K562 (cell line): ENCODE data around the gene ERAL1. TPM values are rescaled to one million over a fixed set of nuclear protein-coding genes. Genes with fewer than 3 reads are reported as not detected.

Source experiments
- CEBPB ChIP-seq: fragments of 450-650 bp; IDR thresholded peaks from 2 replicates; pipeline ENCODE4 v1.6.1; 2016; ENCODE audit warnings: missing genetic modification characterization, missing compliant biosample characterization
- E2F3 ChIP-seq: fragments of 250-450 bp; sonication (Bioruptor Pico); IDR thresholded peaks from 2 replicates; pipeline ENCODE4 v1.4.0; 2020; ENCODE audit warnings: mild to moderate bottlenecking
- FOSL1 ChIP-seq: fragments of 200-800 bp; sonication (Bioruptor generic); conservative IDR thresholded peaks from 2 replicates; pipeline ENCODE4 v1.6.1; 2016; ENCODE audit warnings: missing genetic modification characterization, missing compliant biosample characterization
- MAX ChIP-seq: sonication (generic); formaldehyde crosslinking; IDR thresholded peaks from 2 replicates; pipeline ENCODE4 v1.9.0; 2022; ENCODE audit warnings: mild to moderate bottlenecking, missing genetic modification reagents
- MCM5 ChIP-seq: fragments of 450-650 bp; IDR thresholded peaks from 2 replicates; pipeline ENCODE4 v1.6.1; 2016; ENCODE audit warnings: low read depth
- MIER1 ChIP-seq: fragments of 450-650 bp; IDR thresholded peaks from 2 replicates; pipeline ENCODE4 v1.6.1; 2016; ENCODE audit warnings: antibody characterized with exemption, mild to moderate bottlenecking, low read depth
- MTF1 ChIP-seq: fragments of 250-450 bp; sonication (Bioruptor Pico); IDR thresholded peaks from 2 replicates; pipeline ENCODE4 v1.9.0; 2021; ENCODE audit warnings: moderate library complexity, mild to moderate bottlenecking, inconsistent platforms, borderline replicate concordance
- NELFE ChIP-seq: IDR thresholded peaks from 2 replicates; pipeline ENCODE4 v1.6.1; 2011; ENCODE audit warnings: mild to moderate bottlenecking; ENCODE audit not compliant: insufficient read depth, insufficient read length
- NR1H2 ChIP-seq: sonication (generic); formaldehyde crosslinking; IDR thresholded peaks from 2 replicates; pipeline ENCODE4 v1.4.0; 2020; ENCODE audit warnings: mild to moderate bottlenecking, missing genetic modification reagents
- NUFIP1 ChIP-seq: fragments of 450-650 bp; IDR thresholded peaks from 2 replicates; pipeline ENCODE4 v1.6.1; 2018; ENCODE audit not compliant: partially characterized antibody
- REST ChIP-seq, 2 experiments: fragments of 450-650 bp; formaldehyde crosslinking in 1 of 2; IDR thresholded peaks; 2 replicates each; pipeline versions ENCODE4 v1.4.0 to v1.6.1; 2014 to 2020; ENCODE audit warnings: mild to moderate bottlenecking in 2 of 2, borderline replicate concordance in 1 of 2, low read depth in 1 of 2
- SRSF9 ChIP-seq: fragments of 200-400 bp; formaldehyde crosslinking; IDR thresholded peaks from 2 replicates; pipeline ENCODE4 v1.6.1; 2017; ENCODE audit warnings: low read depth, low read length, borderline replicate concordance
- TBP ChIP-seq: optimal IDR thresholded peaks from 2 replicates; pipeline ENCODE3; 2011; ENCODE audit warnings: low read depth, low read length, improper control_type of control experiment
- TGIF2 ChIP-seq: sonication (generic); formaldehyde crosslinking; IDR thresholded peaks from 2 replicates; pipeline ENCODE4 v1.8.1; 2022; ENCODE audit warnings: mild to moderate bottlenecking, missing genetic modification reagents, moderate library complexity
- YBX1 ChIP-seq: fragments of 450-650 bp; IDR thresholded peaks from 2 replicates; pipeline ENCODE4 v1.7.1; 2016; ENCODE audit warnings: mild to moderate bottlenecking
- ZFX ChIP-seq: sonication (generic); formaldehyde crosslinking; IDR thresholded peaks from 2 replicates; pipeline ENCODE4 v1.8.0; 2022; ENCODE audit warnings: mild to moderate bottlenecking, missing genetic modification reagents, moderate library complexity
- ZNF197 ChIP-seq: fragments of 200-800 bp; sonication (Bioruptor generic); IDR thresholded peaks from 2 replicates; pipeline ENCODE4 v1.6.1; 2016; ENCODE audit warnings: low read depth, missing genetic modification characterization, missing compliant biosample characterization
- ZNF232 ChIP-seq: sonication (generic); formaldehyde crosslinking; IDR thresholded peaks from 2 replicates; pipeline ENCODE4 v1.8.0; 2022; ENCODE audit warnings: mild to moderate bottlenecking, missing genetic modification reagents
- ZNF561 ChIP-seq: fragments of 450-650 bp; formaldehyde crosslinking; conservative IDR thresholded peaks from 2 replicates; pipeline ENCODE4 v1.4.0; 2020; ENCODE audit warnings: mild to moderate bottlenecking, moderate library complexity
- polyA plus RNA-seq, 8 experiments: library from polyadenylated mRNA; depleted of rRNA in 4 of 8; stranded (reverse) in 5 of 8; unstranded in 3 of 8; fragments of >200 nt; fragmentation: Nextera tagmentation in 2 of 8; fragmentation: Illumina TruSeq in 1 of 8; extraction: Ambion mirVana in 2 of 8; extraction: Trizol in 1 of 8; gene quantifications; 2 replicates each; pipeline versions ENCODE4 v1.2.1 to v1.2.3, GENCODE V29; 2011 to 2014; ENCODE audit warnings: inconsistent platforms in 1 of 8, missing spikeins in 1 of 8
- total RNA-seq, 7 experiments: library from RNA; depleted of rRNA in 6 of 7; stranded (reverse); fragments of >200 nt in 6 of 7; fragmentation: Illumina TruSeq in 2 of 7; extraction: Trizol in 2 of 7; gene quantifications; 2 replicates each; pipeline versions ENCODE4 v1.2.1 to v1.2.3, GENCODE V29; 2011 to 2021; ENCODE audit warnings: low replicate concordance in 1 of 7
- TF ChIP-seq, protein P1 (sequence below): fragments of 450-650 bp; IDR thresholded peaks from 2 replicates; pipeline ENCODE4 v1.6.1; 2016; ENCODE audit warnings: antibody characterized with exemption

Gene ERAL1
- total and polyA plus RNA-seq, 9 of the 15 experiments (the other 6 are each of a cell fraction or from before 2014, with no cell fraction given): 37.5 to 351 (median 106) TPM

DNA sequence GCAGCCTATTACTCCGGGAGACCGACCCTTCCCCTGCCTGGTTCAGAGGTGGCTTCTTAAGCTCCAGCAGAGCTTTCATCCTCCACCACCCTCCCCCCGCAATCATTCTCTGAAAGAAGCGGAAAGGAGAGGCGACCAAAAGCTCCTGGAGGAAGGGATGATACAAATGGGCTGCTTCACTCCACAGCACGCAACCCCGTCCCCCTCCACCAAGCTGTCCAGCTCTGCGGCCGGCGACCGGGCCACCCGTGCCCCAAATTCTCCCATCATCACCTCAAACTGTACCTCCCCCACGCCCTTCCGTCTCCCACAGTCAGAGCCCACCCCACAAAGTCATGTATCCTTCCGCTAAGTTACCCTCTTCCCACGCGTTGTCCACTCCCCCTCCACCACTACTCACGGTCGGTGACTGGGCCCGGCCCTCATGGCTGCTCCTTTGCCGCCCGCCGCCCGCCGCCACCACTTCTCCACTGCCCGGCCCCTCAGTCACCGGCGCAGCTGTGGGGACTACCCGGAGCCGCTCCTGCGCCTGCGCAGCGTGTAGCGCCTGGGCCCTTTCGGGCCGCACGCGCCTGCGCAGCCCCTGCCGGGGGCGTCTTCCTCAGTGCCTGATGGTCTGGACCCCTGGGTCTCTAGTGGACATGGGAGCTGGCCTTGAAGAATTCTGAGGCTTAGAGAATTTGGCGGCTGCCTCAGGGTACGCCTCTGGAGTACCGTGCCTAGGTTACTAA, 12.4 kb upstream of the ERAL1 start, which contains the start of gene FAM222B (continued):
- TF ChIP-seq, protein P1, sequence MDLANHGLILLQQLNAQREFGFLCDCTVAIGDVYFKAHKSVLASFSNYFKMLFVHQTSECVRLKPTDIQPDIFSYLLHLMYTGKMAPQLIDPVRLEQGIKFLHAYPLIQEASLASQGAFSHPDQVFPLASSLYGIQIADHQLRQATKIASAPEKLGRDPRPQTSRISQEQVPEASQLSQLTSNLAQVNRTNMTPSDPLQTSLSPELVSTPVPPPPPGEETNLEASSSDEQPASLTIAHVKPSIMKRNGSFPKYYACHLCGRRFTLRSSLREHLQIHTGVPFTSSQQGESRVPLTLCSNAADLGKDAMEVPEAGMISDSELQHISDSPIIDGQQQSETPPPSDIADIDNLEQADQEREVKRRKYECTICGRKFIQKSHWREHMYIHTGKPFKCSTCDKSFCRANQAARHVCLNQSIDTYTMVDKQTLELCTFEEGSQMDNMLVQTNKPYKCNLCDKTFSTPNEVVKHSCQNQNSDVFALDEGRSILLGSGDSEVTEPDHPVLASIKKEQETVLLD: peak; percentile 99
- TF ChIP-seq NR1H2 (CRISPR knock-in tag) (no peak), E2F3 (CRISPR knock-in tag) (no peak), MAX (CRISPR knock-in tag) (peak; percentile 57; the same call in 1 of the 2 replicates), NELFE (no peak), CEBPB (no peak; the same call in 1 of the 2 replicates), YBX1 (no peak), ZNF197 (CRISPR knock-in tag) (no peak), ZNF232 (CRISPR knock-in tag) (no peak), MIER1 (peak; percentile 30; the same call in 1 of the 2 replicates), TBP (peak; percentile 31), ZNF561 (CRISPR knock-in tag) (no peak), MCM5 (no peak), FOSL1 (tag) (no peak), TGIF2 (no peak), MTF1 (CRISPR knock-in tag) (no peak), SRSF9 (no peak), REST (IDR thresholded peaks at IDR 0.05; ENCODE audit: borderline replicate concordance) (no peak), REST (CRISPR knock-in tag; IDR thresholded peaks at IDR 0.05; ENCODE audit: low read depth) (0 out of 2 replicates have a peak, but pooled peaks have one; percentile 62), NUFIP1 (no peak), ZFX (CRISPR knock-in tag) (peak; percentile 83)
